ENCODE results near the gene INSM2. TPM values are rescaled to one million over a fixed set of nuclear protein-coding genes. Genes with fewer than 3 reads are reported as not detected.

INSM2 gene
- total RNA-seq (2012; rRNA removed): not detected in 2 replicates
- polyA plus RNA-seq (2012; rRNA removed): not detected in 2 replicates
- not detected in 2 replicates for polyA plus RNA-seq (2012; cell fraction: cytosol; rRNA removed)
- not detected in 2 replicates for polyA plus RNA-seq (2012; cell fraction: nucleus; rRNA removed; ENCODE audit: low replicate concordance)
- not detected for Bru-seq, nascent RNA
- BruChase-seq, experiment 1, labeled RNA remaining after a 6-hour chase: percentile 14 among the genes with signal in this experiment
- BruChase-seq, experiment 2, labeled RNA remaining after a 2-hour chase: not detected
- long read RNA-seq: 0 reads

GRCh38 chr14:35533357-35534207 lies at the start of gene INSM2:
Gene INSM2 (plus strand): TSS chr14:35534164. CDS start chr14:35534253, 89 bp downstream.
- ATAC-seq (ENCODE audit: low read depth): peak; percentile 93

More at GRCh38 chr14:35533357-35534207, at the start of gene INSM2:
- H3K14ac ChIP-seq (replicated peaks; ENCODE audit: low read depth, low read length): no peak within 1 kb of the TSS
- POLR2A ChIA-PET (ENCODE audit: unreplicated experiment): no interaction called here
- no peak within 1 kb of the TSS for H3K27ac ChIP-seq (ENCODE audit: insufficient read depth, low read length)
- H2AK5ac ChIP-seq (ENCODE audit: low read depth, low read length): no peak within 1 kb of the TSS
- peaks cover 2% of the 10 kb centered on the region; the same call in 1 of the 2 replicates for H3K4me1 ChIP-seq (ENCODE audit: control insufficient read depth, insufficient read depth, low read length)
- H3K56ac ChIP-seq (ENCODE audit: extremely low read depth, insufficient read depth, low read length): no peak within 1 kb of the TSS
- DNase-seq: peak; percentile 34
- peak within 1 kb of the TSS; percentile 49 for H3K4me3 ChIP-seq (ENCODE audit: insufficient read depth, low read depth, low read length)
- no peak within 1 kb of the TSS for H4K91ac ChIP-seq (ENCODE audit: insufficient read depth, low read depth, low read length)
- peaks cover 38% of the 10 kb centered on the region for H3K27me3 ChIP-seq (ENCODE audit: control insufficient read depth, insufficient read depth, low read length)
- no peaks in the 10 kb centered on the region for H3K9me1 ChIP-seq (ENCODE audit: insufficient read depth, low read length)
- no peak within 1 kb of the TSS for H3K18ac ChIP-seq (ENCODE audit: low read depth, low read length)
- TF ChIP-seq FOS (IDR thresholded peaks at IDR 0.05; ENCODE audit: low read depth, low read length): no peak
- TF ChIP-seq MAFK (IDR thresholded peaks at IDR 0.05; ENCODE audit: low read depth, low read length): no peak
- peak; percentile 67; the same call in 1 of the 2 replicates for TF ChIP-seq BHLHE40 (IDR thresholded peaks at IDR 0.05; ENCODE audit: low read depth, low read length)
- peak within 1 kb of the TSS; percentile 97 for H3K4me2 ChIP-seq (ENCODE audit: low read depth, low read length)
- H2BK20ac ChIP-seq (ENCODE audit: low read depth, low read length): no peak within 1 kb of the TSS
- dilution Hi-C loops (cut with HindIII; ENCODE audit: low sequenced_read_pairs, unreplicated experiment) (no loop called here), intact Hi-C loops (cut with micrococcal nuclease) (loop anchor here (2.0 to 5.0 kb wide), 2 partner anchors 154 to 285 kb away; no protein-coding TSS in a partner anchor), in situ Hi-C loops (cut with MboI; ENCODE audit: low sequenced_read_pairs) (no loop called here)
- H2AFZ ChIP-seq (replicated peaks; ENCODE audit: low read length, poor library complexity): peak within 1 kb of the TSS; percentile 95
- no peaks in the 10 kb centered on the region for H3K9me3 ChIP-seq (ENCODE audit: control insufficient read depth, insufficient read depth, low read length)
- H3K9ac ChIP-seq (ENCODE audit: low read depth, low read length): no peak within 1 kb of the TSS
- 2% methylated on average over 30 of the region's 100 CpGs; no CpG with 5 or more reads in 1 of the 2 experiments for WGBS, 2 experiments (ENCODE audit: extremely low coverage in 2 of 2, insufficient read length in 1 of 2)
- no peaks in the 10 kb centered on the region for H3K36me3 ChIP-seq (ENCODE audit: control insufficient read depth, insufficient read depth, low read length)
- H4K20me1 ChIP-seq (ENCODE audit: insufficient read depth, low read length): no peaks in the 10 kb centered on the region
- H2BK15ac ChIP-seq (ENCODE audit: low read depth, low read length): no peak within 1 kb of the TSS
- no peaks in the 10 kb centered on the region for H3K79me1 ChIP-seq (ENCODE audit: low read depth in 1 of 2, low read length in 2 of 2)
- peak within 1 kb of the TSS; percentile 51 for H2AK9ac ChIP-seq (replicated peaks; ENCODE audit: low read depth, low read length, poor library complexity)
- BruUV-seq (replicated peaks): no TSS peak
- H4K5ac ChIP-seq (ENCODE audit: low read depth, low read length): no peak within 1 kb of the TSS
- H4K8ac ChIP-seq (ENCODE audit: low read depth in 2 of 2, low read length in 2 of 2): no peak within 1 kb of the TSS
- no peak within 1 kb of the TSS for H2BK5ac ChIP-seq (ENCODE audit: low read depth, low read length, poor library complexity, severe bottlenecking)
- no peak within 1 kb of the TSS for H3K4ac ChIP-seq (ENCODE audit: low read depth, low read length)
- no peak within 1 kb of the TSS for H3K23ac ChIP-seq (ENCODE audit: low read depth, low read length)
- no peak within 1 kb of the TSS for H2BK120ac ChIP-seq (ENCODE audit: low read depth, low read length)
- CTCF ChIA-PET: interaction anchor here (1.2 to 1.4 kb wide), 2 partner anchors 15 to 25 kb away, joined by 3 to 4 read pairs; no protein-coding TSS in a partner anchor
